ENCODE data around the gene BTG1.
A peak's percentile ranks its signal among the peaks of the same experiment; 100 is the strongest.
"Not testable (repeated sequence)": the region's sequence is repeated elsewhere in the genome, so short reads cannot be mapped to it uniquely, and the experiment has no call there.

Gene BTG1

DNA sequence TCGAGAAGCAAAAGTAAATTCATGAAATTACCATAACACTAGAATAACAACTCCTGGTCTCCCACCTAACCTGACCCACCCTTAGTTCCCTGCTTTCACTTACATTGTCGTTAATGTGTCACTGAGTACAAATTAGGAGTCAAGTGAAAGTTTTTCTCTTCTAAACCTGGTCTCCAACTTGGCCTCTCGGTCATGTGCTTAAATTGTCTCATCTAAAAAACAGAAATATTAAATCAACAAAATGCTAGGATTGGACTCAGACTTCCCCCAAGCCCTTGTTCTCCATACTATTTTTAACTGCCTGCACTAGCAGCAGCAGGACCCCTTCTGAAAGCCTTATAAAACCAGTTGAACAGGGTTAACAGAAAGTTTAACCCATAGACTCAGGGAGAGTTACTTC lies 1.8 kb upstream of the BTG1 start:
- DNase-seq, result no peak

DNA sequence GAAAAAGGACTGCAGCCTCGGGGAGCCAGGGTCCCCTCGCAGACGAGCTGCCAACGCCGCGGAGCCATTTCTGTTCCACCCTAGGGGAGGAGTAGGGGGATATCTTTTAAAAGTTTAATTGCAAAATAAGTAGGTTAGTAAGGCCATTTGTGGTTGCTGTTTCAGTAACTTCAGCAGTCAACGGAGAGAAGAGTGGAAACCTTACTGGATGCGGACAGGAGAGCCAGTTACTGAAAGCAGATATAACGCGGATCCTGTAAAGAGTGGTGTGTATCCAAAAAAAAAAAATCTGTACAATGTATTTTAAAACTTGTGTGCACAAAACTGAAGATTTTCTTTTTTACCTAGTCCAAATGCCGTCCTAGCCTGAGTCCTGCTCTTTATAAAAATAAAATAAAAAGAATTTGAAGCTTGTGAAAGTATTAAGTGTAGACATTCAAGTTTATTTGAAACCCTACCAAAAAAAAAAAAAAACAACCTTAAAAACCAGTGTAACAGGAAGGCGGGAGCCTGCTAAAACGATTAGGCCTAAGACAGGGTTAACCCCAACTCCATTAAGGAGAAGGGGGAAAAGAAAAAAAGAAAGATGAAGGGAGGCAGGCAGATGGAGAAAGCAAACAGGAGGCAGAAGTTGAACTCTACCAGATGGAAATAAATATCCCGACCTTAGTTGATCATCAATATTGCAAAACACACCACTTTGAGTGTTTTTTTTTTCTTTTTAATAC lies 1.0 kb upstream of the BTG1 start:
- no peak for DNase-seq

DNA sequence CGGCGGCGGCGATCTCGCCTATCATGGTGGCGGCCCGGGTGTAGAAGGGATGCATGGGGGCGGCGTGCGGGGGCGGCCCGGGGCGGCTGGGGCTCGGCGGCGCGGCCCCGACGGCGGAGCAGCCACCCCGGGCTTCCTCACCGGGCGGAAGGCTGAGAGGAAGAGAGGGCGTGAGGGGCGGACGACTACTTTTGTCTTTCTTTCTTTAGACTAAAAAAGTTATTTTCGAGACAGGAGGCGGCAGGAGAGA lies 240 bp downstream of the BTG1 start:
- DNase-seq, result no peak

DNA sequence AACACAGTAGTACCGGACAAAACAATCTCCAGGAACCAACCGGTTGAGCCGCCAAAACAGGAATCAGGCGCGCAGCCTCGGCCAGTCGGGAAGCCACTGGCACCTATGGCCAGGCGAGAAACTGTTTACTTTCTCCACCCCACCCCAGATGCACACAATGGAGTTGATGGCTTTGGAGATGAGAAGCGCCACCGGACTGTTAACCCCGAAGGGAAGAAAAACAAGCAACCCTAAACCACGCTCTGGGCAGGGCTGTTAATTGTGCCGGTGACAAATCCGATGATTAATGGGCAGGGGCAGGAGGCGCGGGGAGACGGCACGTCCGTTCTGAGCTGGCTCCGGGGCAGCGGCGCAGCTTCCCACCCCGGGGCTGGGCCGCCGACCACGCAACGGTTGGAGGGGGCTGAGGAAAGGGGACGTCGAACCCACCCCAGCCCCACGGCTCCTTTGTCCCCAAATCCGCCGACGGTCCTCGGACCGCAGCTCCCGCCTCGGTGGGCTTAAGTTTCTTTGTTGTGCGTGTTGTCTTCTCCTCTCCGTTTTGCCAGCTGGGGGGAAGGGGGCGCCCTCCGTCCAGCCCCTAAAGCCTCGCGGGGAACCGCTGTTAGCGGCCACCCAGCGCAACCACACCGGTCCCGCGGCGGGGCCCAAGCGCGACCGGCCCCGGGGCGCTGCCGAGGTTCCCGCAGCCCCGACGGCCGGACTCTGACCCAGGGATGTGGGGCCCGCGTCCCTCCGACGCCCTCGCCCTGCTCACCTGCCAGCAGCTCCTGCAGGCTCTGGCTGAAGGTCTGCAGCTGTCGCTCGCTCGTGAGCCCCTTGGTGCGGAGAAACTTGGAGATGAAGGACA lies 790 bp downstream of the BTG1 start:
- peak; percentile 44 for DNase-seq

DNA sequence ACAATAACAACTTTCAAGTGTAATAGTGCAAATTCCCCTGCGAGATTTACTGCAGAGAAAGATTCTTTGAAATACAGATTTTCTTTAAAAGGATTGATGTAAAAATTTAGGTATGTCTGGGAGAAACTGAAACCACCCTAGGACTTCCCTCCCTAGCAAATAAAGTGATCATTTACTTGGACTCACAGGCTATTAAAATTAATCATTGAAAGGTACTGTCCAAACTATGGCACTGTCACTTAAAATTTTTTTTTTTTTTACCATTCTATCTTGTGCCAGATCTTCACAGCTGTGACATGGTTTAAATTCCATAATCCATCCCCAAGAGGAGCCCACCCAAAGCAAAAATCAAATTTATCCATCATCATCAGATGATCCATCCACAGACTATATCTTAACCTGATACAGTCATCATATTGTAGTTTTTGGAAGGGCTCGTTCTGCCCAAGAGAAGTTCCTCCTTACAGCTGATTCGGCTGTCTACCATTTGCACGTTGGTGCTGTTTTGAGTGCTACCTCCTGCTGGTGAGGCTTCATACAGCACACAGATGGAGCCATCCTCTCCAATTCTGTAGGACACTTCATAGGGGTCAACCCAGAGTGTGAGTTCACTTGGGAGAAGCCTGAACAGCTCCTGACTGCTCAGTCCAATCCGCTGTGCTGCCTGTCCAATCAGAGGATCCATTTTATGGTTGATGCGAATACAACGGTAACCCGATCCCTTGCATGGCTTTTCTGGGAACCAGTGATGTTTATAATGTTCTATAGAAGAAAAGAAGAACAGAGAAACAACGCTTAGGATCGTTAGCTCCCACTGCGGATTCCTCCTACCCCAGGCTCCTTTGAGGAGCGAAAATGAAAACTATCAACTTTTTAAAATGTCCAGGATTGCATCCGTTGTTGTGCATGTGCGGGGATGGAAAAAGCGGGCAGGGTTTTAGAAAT lies 1.7 kb downstream of the BTG1 start:
- peak; percentile 78 for DNase-seq

DNA sequence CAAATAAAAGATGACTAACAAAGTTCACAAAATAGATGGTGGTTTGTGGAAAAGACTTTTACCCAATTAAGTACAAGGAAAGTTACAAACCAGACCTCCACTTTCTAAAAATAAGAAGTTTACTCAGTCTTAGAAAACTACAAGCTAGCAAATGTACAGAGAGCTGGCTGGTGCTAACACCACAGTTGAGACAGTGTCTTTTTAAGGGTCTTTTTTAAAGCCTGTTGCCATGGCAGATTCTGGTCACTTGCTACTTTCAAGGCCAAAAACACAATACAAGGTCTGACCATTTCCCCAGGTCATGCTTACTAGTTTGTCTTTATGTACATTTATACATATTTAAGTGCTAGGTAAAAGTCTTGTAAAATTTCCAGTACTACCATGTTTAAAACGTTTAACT lies 2.4 kb downstream of the BTG1 start:
- no peak for DNase-seq

DNA sequence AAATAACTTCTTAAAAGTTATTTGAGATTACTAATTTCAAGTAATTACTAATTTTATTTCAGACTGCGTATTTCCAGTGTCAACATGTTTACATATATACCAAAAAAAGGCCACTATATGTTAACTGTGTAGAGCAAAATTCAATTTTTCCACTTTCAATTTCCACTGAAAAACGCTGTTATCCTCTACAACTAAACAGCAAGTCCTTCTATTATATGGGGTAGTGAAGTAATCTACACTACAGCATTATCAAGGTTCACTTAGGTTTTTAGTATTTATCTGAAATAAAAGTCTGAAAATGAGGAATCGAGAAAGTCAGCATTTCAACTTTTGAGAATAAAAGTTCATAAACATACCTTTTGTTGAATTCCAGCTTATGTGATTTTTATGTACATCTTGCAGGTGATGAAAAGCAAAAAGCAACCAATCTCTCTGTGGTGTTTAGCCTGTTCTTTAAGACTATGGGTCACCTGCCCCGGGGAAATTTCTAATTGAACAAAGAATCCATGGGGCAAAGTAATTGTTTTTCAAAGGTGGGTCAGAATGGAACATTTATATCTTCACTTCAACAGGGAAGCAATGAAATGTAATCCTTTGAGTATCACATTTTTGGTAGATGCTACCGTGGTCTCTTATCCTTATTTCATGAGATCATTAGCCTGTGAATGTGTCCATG lies 3.3 kb downstream of the BTG1 start:
- no peak for DNase-seq

DNA sequence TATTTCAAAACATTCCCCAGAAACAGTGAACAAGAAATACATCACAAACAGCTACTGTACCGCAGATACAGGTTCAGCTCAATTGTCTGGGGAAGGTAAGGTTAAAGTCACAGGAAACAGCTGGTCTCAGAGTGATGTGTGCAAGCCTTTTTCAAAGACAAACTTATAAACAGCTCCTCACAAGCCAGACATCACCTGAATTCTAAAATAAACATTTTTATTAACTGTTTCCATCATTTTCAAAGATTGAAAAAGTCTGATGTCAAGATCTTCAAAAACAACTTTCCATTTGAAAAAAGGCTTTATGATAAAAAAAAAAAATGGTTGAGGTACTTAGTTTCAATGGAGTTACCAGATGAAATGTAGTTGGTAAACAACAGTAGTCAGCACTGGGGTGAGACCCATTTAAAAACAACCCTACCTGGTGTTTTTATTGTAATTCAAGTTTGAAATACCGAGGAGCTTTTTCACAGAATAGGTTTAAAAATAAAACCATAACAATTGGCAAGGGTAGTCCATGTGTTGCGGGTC lies 4.0 kb downstream of the BTG1 start:
- peak; percentile 73 for DNase-seq

DNA sequence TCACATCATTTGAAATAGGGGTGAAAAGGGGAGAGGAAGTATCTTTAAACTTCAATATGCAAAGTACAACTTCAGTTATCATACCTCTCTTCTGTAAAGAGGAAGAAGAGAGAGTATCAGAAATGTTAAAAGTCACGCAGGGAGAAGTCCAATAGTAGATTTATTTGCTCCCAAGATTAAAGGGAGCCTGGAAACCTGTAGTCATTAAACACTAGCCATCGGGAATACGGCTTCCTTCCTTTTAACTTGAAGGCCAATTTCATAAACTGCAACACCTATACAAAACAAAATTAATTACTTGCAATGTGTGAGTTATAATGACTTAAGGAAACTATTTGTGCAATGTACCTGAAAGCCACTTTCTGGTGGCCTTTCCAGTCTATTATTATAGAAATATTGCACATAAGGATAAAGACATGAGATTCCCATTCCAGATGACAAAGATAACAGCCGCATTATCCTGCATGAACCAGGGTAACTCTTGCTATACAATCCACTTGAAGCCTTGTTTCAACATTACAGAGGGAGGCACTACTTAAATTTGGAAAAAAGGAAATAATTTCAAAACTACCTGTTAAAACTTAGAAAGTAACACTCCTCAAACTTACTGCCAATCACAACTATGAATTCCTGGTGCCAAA lies 4.6 kb downstream of the BTG1 start:
- no peak for DNase-seq

DNA sequence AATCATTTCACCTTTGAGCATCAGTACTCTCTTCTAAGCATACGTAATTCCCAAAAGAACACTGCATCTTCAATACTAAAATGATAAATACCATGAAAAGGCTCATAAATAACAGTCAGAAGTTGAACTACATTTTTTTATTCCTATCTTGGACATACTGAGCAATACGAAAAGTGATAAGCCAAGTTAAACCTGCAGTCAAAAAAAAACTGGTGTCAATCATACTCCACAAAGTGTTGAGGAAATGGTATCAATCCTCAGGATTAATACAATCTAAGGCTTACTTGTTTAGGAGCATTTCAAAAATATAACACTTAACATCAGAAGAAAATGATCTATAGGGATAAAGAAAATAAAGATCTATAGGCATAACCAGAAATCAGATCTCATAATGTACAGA lies 5.5 kb downstream of the BTG1 start:
- DNase-seq, result no peak

DNA sequence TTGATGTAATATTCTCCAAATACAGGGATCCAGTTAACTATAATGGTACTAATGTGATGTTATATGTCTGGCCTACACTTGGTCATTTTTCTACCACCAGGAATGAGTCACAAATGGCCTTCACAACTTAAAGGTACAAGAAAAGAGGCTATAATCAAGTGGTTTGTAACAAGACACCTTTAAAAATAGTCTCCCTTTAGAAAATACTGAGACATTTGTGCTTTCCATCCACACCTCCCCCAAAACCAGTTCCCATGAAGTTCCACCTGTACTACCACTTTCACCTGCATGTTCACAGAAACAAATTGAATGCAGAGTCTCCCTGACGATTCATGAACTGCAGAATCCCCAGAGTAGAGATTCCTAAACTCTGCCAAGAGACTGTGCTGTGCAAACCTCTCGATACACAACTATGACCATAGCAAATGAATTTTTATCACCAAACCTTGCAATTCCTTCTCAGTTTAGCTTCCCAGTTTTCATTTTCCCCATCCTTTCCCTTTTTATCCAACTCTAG lies 6.0 kb downstream of the BTG1 start:
- no peak for DNase-seq

DNA sequence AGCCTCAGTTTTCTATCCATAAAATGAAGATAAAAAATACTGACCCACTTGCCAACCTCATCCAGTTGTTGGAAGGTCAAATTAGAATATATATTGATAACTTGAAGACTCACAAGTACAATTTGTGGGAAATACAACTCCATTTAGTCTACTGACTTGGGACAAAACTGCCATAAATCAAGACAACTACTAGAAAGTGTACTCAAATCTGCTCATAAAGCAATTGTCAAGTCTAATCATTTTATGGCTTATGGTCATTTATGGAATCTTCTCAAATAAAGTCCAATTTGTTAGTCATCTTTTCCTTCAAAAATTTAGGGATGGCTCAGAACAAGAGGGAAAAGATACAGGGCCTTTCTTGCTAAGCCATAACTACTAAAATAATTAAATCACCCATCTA lies 7.0 kb downstream of the BTG1 start:
- DNase-seq, result no peak

DNA sequence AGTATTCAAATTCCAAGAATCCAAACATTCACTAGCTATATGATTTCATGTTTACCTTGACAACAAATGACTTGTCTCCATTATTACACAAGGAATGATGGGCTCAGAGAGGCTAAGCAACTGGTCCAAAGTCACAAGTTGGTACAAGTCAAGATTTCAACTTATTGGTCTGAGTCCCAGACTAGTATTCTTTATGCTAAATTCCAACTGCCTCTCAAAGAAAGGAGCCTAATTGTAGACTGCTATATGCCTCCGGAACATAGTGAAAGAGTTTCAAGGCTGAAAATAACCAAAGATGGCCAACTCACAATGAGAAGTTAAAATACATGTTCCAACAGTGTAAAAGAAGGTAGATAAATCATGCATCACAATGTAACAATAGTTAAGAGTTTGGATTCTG lies 7.5 kb downstream of the BTG1 start:
- no peak for DNase-seq

DNA sequence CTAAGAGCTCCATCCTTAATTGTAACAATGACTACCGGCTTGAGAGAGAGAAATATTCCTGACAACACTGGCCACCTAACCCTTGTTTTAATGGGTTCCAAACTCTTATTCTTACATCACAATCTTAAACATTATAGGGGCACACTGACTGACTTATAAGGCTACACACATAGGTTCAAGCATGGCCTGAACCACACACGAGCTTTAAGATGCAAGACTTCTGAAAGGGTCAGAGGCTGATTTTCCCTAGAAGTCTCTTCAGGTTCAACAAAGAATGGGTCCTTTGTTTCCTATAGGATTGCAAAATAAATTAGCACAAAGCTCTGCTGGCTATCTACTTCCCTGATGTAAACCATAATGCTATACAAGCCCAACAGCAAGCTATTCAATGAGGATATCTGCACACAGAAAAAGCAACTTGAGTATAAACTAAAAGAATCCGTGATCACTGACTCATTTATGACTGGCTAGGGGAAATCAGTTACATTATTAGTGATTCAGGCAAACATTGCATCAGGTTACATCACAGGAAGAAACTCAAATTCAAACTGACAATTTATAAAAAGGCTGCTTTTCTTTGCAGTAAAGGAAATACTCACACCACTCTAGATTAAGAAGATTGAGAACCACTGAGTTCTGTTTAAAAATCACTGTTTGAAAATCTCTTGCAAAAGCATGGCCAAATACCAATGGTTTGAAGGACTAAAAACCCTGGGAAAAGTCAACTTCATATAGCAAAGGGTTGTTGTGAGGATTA lies 8.5 kb downstream of the BTG1 start:
- DNase-seq, result no peak

DNA sequence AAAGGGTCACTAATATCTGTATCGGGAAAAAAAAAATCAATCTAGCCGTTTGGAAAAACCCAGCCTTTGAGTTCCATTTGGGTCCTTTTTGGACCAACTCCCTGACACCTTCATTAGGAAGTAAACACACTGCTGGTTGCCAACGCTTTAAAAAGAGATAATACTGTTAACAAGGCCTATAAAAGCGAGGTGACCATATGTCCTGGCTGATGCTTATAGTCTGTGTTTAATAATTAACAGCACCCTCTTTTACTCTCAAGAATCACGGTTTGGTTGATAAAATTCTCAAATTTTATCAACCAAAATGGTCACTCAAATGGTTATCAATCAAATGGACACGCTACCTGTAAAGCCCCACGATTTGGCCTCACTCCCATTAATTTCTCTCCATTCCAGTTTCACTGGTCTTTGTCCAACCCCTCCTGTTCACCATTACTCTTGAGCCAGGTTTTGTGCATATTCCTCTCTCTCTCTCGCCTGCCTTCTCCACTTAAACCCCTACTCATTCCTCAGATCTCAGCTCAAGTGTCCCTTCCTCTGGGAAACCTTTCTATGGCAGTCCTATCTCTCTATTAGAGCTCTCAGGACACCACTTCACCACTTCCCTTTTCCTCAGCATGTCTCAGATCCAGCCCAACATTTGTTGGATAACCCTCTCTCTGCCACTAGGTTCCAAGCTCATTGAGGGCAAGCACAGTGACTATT lies 9.5 kb downstream of the BTG1 start:
- no peak for DNase-seq

DNA sequence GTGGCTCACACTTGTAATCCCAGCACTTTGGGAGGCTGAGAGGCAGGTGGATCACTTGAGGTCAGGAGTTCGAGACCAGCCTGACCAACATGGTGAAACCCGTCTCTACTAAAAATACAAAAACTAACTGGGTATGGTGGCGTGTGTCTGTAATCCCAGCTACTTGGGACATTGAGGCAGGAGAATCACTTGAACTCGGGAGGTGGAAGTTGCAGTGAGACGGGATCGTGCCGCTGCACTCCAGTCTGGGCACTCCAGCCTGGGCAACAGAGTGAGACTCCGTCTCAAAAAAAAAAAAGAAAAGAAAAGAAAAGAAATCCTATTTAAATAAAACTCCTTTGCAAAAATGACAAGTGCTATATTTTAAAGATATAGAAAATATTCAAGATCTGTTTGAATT lies 10.1 kb downstream of the BTG1 start:
- not testable (repeated sequence) for DNase-seq

DNA sequence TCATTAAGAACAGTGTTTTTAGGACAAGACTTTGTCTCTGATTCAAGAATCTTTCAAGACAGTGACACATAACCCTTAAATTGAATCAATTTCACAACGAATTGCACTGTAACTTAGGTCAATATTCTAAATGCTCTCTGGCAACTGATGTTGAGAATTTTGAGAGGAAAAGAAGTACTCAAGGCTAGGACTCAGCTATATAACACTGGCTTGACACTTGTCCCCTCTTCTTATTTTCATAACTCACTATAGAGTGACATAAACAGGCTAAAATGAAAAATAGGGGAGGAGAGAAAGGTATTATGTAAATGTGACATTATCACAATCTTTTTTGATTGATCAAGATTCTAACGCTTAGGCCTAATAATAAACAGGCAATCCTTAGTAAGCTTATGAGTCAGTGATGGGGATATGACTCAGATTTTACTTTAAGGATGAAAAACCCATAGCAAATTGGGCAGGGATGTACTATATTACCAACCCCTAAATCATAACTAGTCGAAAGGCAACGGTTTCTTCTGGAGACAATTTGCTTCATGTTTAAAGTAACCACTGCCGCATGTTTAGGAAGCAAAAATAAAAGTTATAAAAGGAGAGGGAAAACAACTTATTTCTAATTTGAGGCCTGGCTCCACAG lies 10.9 kb downstream of the BTG1 start:
- no peak for DNase-seq

DNA sequence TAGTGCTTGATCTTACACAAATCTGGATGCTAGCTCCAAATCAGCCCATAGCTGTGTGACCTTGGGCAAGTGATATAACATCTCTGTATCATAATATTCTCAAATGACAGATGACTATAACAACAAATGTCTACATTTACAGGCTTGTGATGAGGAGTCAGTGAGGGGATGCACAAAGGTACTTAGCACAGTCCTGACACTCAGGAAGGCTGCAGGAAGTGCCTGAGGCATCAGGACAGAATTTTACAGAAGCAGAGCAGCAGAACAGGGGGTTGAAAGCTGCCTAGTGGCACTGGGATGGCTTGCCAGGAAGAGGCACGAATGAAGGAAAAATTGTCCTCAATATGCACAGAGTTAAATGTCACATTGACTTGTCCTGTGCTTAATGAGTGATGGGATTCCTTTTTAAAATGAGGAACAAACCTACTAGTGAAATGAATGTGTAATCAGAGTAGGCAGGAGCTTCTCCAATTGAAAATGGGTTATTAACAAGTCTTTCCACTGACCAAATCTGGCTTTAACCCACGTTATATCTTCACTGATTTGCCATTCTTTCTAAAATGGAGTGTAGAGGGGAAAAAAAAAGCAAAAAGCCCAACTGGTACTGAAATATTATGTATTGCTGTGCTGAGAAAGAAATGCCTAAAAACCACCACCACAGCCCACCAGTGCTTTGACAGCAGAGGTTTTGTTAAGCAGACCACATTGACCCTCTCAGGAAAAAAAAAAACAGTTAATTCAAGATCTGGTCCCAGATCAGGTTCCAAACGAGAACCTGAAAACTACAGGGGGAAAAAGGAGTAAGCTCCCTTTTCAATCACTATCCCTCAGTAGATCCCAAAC lies 11.6 kb downstream of the BTG1 start:
- no peak for DNase-seq

DNA sequence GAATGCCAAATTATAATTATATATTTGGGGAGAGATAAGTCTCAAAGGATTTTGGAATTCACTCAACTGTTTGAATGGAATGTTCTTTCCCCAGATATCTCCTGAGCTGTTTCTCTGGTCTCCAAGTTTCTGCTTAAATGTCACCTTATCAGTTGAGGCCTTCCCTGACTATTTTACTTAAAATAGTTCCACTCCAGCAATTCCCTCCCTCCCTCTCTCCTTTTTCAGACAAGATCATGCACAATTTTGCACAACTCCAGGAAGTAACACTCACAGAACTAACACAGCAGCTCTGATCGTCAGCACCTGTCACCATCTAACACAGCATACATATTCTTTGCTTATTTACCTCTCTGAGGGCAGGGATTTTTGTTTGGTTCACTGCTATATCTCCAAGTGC lies 12.5 kb downstream of the BTG1 start:
- DNase-seq, result no peak

All from central memory CD4-positive, alpha-beta T cell (primary cell).